GM21390 (cell line): ENCODE results near the gene CD38.
"Not testable (repeated sequence)": the region's sequence is repeated elsewhere in the genome, so short reads cannot be mapped to it uniquely, and the experiment has no call there.

Source experiments
- ATAC-seq: cut with Tn5 transposase; IDR thresholded peaks from one replicate; pipeline ENCODE4 v1.9.1; 2021; ENCODE audit not compliant: unreplicated experiment

CD38 gene

GRCh38 chr4:15794905-15795304, 16.8 kb downstream of the CD38 start:
- ATAC-seq = no peak

DNA sequence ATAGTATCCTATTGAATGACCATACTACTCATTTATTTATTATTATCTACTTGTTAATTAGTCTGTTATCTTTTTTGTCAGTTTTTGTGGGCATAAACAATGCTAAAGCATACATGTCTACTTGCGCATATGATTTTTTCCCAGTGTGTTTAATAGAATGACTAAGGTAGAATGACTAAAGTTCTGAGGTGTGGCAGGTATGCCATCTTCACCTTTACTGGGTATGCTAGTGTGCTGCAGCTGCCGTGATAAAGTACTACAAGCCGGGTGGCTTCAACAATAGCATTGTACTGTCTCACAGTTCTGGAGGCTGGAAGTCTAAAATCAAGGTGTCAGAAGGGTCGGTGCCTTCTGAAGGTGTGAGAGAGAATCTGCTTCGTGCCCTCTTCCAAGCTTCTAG, 19.2 kb downstream of the CD38 start:
- ATAC-seq = no peak

DNA sequence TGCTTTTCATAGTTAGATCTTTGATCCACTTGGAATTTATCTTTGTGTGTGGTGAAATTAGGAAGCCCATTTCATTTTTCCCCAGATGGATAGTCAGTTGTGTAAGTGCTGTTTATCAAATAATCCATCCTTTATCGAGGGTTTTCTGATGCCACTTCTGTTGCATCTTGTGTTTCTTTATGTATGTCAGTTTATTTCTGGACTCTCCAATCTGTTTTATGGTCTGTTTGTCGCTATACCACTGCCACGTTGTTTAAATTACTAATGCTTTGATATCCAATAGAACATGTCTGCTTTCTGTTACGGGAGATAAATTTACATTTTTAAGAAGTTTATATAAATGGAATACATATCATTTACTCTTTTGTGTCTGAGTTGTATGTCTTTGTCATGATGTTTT, 21.0 kb downstream of the CD38 start:
- no peak for ATAC-seq

DNA sequence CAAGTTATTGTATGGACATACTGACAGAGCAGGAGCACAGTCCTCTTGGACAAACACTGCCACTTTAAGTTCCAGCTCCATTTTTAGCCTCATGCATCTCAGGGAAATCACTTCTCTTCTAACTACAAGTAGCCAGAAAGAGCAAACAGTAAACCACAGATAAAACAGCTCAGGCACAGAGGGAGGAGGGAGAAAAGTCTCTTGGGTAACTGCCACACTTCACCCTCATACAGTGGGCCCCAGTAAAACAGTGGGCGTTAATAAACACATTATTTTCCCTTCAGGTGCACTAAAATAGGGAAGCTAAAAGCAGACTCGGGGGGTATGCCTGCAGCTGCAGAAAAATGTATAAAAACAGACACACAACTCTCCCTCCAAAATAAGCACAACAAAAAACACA, 21.6 kb downstream of the CD38 start:
- no peak for ATAC-seq

DNA sequence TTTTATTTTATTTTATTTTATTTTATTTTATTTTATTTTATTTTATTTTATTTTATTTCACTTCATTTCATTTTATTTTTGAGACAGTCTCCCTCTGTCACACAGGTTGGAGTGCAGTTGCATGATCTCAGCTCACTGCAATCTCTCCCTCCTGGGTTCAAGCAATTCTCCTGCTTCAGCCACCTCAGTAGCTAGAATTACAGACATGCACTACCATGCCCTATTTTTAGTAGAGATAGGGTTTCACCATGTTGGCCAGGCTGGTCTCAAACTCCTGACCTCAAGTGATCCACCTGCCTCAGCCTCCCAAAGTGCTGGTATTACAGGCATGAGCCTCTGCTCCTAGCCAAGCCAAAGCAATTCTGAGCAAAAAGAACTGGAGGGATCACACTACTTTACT, 24.4 kb downstream of the CD38 start:
- not testable (repeated sequence) for ATAC-seq

- ATAC-seq = peak; percentile 28
These were observed 27.7 kb downstream of the CD38 start for GRCh38 chr4:15805583-15806517.

DNA sequence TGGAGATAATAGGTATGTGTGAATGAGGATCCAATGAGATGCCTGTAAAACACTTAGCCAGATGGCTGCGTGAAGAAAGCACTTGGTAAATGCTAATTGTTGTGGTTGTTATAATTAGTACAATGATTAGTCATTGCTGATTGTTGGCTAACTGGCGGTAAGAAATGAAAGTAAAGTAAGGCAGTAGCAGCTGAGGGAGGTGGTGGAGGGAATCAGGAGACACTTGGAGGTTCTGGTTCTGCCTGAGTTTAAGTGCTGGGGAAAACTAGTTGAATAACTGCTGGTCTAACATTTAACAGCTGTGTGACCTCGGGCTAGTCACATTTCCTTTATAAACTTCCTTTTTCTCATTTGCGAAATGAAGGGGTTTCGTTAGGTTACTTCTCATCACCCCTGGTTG, 30.9 kb downstream of the CD38 start:
- peak; percentile 86 for ATAC-seq

DNA sequence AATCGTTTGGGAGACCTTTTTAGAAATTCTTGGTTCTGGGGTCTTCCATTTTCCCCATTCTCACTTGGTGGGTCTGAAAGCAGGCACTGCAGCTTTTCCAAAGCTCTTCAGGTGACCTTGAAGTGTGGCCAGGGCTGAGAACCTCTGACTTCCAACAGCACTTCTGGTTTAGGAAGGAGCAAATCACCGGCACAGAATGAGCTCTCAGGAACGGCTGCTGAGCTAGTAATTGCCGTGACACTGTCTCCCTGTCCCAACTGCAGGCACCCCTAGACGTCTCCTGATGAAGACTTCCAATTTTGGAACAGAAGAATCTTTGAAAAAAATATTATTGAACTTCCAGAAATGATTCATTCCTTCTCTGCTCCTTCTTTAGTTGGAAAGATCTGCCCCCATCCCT, 31.3 kb downstream of the CD38 start:
- ATAC-seq = peak; percentile 12

GRCh38 chr4:15811703-15812337, 33.7 kb downstream of the CD38 start:
- no peak for ATAC-seq

DNA sequence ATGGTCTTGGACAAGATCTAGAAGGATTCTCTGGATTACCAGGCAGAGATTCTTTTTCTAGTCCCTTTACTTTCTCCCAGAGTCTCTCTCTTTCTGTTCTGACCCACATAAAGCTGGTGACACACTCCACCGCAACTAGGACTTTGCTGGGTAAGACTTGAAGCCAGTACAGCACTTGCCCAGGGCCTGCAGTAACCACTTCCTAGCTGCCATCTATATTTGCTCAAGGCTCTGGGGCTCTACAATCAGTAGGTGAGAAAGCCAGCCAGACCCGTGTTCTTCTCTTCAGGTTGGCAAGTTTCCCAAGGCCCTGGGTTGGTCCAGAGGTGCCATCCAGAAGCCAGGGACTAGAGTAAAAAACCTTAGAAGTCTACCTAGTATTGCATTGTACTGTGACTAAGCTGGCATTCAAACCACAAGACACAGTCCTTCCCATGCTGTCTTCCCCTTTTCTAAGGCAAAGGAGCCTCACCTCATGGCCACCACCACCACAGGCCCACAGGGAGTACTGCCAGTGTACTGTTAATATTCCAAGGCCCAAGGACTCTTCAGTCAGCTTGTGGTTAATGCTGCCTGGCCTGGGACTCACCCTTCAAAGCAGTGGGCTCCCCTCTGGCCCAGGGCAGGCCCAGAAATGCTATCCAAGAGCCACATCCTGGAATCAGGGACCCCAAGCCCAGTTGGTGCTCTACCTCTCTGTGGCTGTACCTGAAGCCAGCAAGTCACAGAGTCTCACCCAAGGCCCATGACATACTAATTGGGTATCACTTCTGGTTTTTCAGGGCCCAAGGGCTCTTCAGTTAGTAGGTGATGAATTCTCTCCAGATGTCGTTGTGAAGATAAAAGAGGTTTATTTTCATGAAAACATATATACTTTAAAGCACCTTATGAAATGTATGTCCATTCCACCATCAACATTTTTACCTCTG, 54.7 kb downstream of the CD38 start:
- ATAC-seq = peak; percentile 52

DNA sequence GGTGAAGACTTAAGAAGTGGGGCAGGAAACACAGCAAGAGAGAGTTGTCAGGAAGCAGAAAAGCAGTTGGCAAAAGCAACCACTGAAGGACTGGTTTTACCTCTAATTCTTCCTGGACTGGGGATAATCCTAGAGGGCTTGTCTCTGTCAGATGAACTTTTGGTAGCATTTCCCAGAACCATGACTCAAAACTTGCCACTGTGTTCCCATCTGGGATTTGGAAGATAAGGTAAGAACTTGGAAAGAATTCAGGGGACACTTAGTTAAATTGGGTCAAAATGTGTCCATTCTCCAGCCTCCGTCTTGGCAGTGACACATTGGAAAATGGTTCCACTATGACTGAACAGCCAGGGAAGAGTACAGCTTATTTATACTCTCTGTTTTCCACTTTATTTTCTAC, 55.7 kb downstream of the CD38 start:
- ATAC-seq = no peak

DNA sequence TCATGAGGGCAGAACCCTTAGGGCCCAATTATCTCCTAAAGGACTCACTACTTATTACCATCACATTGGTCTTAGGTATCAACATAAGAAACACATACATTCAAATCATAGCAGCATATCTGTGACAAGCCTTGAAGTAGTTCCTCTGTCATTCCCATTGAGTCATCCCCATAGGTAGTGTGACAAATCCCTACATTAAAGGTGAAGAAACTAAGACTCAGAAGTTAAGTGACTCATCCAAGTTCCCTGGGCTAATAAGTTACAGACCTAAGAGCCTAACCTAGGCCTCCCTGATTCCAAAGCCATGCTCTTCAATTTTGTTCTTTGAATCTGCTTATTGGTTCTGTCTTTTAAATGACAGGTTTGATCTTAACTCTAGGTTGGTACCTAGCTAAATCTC, 58.2 kb downstream of the CD38 start:
- ATAC-seq = no peak

DNA sequence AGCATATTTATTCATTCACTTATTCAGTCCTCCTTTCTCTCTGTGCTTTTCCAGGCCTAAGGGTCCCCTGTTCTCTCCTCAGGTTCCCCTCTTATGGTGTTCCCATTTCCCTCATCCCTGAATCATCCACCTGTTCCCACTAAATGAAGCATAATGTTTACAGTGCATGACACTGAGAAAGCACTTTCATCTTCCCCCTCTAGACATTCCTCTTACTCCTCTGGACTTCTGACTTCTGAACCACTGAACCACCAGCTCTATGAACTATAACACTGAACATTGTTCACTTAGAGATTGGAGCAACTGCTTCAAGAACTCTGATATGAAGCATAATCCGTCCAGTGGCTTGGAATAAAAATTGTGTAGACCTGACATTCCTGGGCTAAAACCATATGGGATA, 59.5 kb downstream of the CD38 start:
- ATAC-seq = no peak

- ATAC-seq = not testable (repeated sequence)
These were observed 63.1 kb downstream of the CD38 start for GRCh38 chr4:15841194-15841730.

- no peak for ATAC-seq
These were observed 69.6 kb downstream of the CD38 start for GRCh38 chr4:15847746-15848145.

- ATAC-seq = no peak
These were observed 70.2 kb downstream of the CD38 start for GRCh38 chr4:15848191-15848842.

DNA sequence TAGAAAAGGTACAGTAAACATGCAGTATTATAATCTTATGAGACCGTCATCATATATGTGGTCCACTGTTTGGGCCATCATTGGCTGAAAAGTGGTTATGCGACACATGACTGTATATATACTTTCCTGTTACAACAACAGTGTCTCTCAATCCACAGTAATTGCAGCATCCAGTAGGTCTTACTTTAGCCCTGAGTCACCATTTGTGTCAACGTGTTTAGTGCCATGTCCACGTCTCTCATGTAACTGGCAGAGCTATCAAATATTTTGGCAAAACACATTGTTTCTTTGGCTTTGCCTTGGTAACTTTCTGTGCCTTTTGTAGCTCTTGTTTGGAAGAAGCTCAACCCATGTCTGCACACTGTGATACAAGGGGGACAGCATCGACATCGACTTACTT, 73.8 kb downstream of the CD38 start:
- no peak for ATAC-seq

- ATAC-seq = no peak
These were observed 74.4 kb downstream of the CD38 start for GRCh38 chr4:15852524-15852923.

GRCh38 chr4:15853345-15853744, 75.2 kb downstream of the CD38 start:
- ATAC-seq = no peak

DNA sequence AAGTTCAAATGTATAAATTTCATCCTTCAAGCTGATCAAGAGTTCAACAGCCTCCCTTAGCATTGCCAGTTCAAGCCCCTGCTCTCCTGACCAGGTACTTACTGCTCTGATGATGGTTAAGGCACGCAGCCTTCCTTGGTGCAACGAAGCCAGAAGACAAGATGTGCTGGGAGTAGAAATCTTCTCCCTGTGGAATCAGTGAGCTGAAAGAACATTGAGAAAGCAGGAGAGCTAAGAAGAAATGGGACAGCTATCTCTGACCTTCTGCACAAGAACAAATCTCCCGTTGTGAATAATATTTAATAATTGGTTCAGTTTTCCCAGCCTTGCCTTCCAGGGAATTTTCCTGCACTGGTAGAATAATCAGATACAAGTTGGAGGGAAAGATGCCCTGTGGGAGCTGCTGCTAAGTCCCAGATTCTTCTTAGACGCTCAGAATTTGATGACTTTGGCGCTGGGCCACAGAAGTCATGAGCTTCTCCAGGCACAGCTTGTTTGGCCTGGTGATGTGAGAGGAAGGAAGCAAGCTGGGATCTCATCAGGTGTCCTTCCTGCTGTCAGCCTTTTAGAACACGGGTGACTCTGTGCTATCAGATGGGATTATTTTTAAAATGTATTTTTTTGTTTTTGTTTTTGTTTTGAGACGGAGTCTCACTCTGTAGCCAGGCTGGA, 77.8 kb downstream of the CD38 start:
- no peak for ATAC-seq
